Pulmonary artery endothelial cell (primary cell): ENCODE results near the gene LAYN. TPM values are rescaled to one million over a fixed set of nuclear protein-coding genes. Genes with fewer than 3 reads are reported as not detected.

ENCODE experiments used
- DNase-seq: peaks from one replicate; pipeline ENCODE4 v3.0.0-alpha.2; 2011; ENCODE audit warnings: low read depth, low spot score
- total RNA-seq: library from RNA; depleted of rRNA; stranded (reverse); fragments of >200 nt; gene quantifications from 2 replicates; pipeline ENCODE4 v1.2.3, GENCODE V29; 2014

Gene LAYN
- total RNA-seq, 1 donor from 2014 or later, result 3.0 TPM

DNA sequence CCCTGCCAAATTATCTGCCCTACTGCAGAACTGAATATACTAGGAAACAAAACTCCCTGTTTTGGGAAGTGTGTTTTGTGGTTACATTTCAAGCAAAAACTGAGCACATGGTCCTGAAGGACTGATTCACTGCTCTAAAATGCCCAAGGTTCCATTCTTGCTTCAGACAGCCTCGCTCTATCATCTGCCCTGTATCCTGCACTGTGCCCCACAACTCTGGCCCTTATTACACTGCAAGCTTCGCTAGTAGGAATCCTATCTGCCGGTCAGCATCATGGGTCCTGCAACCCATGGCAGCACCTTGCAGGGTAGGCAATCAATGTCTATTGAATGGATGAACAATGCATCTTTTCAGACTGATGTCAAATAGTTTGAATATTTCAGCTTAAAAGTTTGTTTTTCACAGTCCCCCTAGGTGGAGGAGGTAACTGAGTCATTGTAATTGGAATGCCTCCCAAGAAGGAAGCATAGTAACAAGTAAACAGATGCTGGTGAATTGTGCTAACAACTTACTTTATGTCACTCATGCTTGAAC, 21.3 kb downstream of the LAYN start:
- no peak for DNase-seq

DNA sequence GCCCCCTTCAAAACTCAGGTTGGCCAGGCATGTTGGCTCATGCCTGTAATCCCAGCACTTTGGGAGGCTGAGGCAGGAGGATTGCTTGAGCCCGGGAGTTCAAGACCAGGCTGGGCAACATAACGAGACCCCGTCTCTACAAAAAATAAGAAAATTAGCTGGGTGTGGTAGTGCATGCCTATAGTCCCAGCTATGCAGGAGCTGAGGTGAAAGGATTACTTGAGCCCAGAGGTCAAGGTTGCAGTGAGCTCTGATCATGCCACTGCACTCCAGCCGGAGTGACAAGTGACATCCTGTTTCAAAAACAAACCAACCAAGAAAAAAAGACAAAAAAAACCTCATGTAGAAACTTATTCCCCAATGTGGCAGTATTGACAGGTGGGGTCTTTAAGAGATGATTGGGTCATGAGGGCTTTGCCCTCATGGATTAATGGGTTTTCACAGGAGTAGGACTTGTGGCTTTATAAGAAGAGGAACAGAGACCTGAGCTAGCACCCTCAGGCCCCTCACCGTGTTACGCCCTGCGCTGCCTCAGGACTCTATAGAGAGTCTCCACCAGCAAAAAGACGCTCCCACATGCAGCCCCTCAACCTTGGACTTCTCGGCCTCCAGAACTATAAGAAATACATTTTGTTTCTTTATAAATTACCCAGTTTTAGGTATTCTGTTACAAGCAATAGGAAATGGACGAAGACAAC, 22.3 kb downstream of the LAYN start:
- no peak for DNase-seq

DNA sequence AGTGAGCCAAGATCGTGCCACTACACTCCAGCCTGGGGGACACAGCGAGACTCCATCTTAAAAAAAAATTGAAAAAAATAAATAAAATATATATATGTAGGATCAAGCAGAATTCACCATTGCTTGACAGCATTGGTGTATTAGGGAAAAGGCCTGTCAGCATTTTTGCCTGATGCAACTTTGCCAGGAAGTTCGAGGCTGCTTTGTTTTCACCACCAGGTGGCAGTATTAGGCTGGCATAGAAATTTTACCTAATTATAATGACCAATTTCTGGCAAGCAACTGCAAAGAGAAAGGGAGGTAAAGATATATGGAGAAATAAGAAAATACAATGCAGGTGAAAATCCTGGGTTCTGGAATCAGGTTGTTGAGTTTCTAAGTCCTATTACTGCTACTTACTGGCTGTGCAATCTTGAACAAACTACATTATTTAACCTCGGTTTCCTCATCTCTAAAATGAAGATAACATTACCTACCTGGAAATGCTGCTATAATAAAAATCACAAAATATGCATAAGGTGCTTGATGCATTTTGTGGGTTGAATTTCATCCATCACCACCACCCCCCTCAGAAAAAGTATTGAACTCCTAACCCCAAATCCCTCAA, 24.7 kb downstream of the LAYN start:
- DNase-seq, result no peak

DNA sequence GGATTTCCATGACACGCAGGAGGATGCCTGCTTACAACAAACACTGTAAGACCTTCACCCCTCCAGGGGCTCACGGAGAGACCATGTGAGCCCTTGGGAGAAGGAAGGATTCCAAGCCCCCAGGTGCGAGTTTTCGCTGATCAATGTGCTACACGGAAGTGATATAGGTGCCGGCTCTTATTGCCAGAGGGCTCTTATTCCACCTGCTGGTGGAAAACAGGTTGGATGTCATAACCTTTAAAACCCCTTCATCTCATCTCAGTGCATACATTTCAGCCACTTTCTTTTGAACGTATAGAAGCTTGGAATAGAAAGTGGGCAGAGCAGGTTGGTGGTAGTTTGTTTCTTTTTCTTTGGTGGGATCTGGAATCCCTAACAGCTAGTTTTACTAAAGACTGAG, 25.8 kb downstream of the LAYN start:
- no peak for DNase-seq

DNA sequence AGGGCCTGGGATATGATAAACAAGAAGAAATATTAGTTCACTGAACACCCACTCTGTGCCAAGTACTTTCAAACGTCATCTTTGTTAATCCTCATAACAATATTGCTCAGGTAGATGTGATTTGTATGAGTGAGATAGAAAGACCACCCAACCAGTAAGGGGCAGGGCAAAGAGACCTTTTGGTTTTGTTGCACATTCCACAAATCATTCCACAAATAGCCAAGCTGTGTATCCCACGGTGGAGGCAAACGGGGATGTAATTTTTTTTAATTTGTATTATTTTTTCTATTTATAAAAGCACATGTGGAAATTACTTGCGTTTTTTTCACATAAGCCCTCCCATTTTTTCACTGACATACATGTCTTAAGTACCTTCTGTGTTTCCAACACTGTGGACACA, 29.0 kb downstream of the LAYN start:
- DNase-seq, result no peak

DNA sequence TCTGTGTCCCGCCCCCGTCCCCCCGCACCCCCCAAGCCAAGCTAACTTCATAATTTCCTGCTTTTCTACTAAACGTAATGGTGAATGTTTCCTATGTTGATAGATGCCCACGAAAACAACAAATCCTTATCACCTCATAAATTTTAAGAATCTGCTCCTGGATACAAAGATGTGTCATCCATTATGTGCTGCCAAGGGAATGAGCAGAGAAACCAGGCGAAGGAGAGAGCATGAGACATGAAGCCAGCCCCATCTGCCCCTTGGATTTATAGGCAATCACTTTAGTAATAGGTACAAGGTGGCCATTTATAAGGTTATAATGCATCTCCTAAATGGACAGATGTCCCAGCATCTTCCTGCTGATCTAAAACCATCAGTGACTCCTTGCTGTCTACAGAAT, 30.3 kb downstream of the LAYN start:
- DNase-seq, result no peak

DNA sequence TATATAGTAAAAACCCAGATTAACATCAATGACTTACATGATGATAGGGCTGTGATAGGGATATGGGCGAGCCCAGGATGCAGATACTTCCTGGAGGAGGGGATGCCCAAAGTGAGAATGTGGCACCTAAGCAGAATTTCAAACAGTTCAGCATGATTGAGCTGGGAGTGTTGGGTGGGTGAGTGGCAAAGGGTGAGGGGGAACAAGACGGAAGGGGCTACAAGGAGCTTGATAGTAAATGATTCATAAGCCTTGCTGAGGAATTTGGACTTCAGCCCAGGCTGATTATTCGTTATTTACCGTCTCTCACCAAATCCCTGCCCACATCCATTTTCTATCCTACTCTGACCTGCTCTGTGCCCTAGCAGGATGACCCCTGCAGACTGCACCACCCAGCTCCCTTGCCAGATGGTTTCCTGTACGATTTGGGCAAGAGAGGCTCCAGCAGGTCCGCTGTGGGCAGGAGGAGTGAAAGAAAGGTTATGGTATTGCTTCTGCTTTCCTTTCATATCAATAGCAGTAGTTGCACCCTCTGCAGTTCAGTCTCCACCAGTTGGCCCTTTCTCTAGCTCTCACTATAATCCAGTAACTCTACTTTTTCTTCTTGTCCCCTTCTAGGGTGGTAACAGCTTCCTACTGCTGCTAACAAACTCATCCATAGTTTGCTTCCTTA, 31.4 kb downstream of the LAYN start:
- DNase-seq, result no peak

DNA sequence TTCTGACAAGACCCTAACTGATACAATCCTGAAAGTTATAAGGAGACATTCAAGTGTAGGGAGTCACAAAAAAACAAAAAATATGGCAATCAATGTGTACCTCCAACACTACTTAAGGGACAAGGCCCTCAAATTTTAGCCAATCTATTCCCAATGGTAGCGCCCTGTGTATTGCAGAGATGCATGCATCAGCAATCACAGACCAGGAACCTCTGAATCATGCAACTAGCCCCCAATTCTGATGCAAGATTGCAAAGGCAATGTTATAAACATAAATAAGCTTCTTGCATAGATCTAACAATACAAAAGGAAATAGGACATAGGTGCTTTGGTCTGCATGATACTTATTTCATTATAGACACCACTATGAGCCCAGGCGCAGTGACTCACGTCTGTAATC, 32.1 kb downstream of the LAYN start:
- no peak for DNase-seq

DNA sequence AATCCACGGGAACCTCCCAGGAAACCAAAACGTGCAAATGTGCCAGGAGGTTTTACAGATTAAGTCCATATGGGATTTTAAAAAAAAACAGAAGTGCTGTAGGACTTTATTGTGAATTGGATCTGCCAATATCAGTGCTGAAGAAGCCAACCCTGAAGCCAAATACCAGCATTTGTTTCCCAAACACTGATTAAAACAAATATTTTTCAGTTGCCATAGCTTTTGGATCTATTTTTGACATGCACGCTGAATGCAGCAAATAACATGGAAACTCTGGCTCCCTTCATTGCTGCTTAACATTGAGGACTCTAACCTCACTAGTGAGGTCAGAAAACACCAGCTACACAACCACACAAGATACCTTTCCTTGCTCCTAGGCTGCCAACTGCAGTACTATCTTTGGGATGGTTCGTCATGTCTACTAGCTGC, 33.3 kb downstream of the LAYN start:
- no peak for DNase-seq

DNA sequence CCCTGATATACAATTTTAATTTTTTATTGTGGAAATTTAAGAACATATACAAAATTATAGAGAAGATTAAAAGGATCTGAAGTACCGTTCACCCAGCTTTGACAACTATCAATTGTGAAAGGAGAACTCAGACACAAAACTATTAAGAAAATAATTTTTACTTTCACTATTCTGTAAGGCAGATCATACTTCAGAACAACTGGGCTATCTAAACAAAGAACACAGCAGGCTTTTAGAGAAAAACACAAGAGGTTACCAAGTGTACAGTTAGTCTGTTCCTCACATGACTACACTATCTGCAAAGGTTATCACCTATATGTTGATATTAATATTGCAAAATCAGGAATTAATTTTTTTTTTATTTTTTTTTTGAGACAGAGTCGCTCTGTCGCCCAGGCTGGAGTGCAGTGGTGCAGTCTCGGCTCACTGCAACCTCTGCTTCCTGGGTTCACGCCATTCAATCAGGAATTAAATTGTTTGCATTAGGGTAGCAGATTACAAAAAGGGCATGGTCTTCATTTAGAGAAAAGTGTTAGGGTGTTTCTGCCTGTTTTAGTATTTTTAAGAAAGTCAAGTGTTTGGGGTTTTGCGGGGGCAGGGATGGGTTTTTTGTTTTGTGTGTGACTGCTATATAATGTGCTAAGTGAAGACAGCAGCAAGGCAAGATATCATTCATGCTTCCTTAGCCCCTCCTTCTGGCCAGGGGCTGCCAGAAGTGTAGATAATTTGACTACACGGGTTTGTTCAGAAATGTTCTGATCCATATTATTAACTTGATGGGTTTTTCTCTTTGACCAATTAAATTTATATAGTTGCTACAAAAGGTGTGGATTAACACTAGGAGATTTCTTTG, 34.1 kb downstream of the LAYN start:
- DNase-seq, result no peak

DNA sequence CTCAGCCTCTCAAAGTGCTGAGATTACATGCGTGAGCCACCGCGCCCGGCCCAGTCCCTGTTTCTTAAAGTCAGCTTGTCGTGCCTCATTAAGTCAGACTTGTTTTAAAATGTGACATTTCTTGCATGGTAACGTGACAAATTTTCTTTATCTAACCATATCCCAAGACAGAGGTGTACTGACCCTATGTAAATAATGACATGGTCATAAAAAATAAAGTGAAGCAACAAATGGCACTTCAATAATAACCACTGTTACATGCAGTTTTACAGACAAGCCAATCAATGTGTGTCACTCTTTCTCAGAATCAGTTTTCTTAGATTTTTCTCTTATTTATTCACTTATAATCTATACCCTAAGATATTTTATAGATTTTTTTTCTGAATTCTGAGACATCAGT, 35.2 kb downstream of the LAYN start:
- DNase-seq, result no peak

DNA sequence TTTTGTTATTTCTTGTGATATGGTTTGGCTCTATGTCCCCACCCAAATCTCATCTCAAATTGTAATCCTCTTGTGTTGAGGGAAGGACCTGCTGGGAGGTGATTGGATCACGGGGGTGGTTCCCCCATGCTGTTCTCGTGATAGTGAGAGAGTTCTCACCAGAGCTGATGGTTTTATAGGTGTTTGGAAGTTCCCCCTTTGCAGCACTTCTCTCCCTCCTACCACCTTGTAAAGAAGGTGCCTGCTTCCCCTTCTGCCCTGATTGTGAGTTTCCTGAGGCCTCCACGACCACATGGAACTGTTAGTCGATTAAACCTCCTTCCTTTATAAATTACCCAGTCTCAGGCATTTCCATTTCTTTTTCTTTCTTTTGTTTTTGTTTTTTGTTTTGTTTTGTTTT, 37.3 kb downstream of the LAYN start:
- DNase-seq, result no peak

DNA sequence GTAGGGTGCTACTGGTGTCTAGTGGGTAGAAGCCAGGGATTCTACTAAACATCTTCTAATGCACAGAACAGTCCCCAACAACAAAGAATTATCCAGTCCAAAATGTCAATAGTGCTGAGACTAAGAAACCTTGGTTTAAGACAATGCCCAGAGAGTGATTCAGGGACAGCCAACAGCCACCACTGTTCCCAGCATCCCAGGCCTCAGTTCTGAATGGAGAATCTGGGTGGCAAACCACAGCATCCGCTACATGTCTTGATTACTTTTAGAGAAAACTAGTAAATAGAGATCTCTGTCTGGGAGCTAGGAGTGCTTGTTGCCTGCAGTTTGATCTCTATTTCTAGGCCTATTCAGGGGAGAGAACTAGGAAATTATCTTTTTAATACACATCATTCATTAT, 40.8 kb downstream of the LAYN start:
- DNase-seq, result no peak

DNA sequence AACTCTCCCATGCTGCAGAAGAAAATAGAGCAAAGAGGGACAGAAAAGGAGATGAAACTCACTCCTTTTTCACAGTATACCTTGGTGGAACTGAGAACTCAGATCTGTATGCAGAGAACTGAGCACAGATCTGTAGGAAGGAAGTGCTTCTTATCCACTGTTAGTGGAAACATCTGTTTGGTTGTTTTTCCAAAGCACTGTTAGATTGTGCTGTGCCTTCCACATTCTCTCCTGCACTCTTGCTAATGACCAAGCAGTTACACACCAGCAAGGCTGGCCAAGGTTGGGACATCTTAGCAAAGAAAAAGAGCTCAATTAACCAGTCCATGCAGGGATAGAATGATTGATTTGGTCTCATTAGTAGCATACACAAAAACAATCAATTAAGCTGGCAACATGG, 41.6 kb downstream of the LAYN start:
- peak; percentile 39 for DNase-seq

DNA sequence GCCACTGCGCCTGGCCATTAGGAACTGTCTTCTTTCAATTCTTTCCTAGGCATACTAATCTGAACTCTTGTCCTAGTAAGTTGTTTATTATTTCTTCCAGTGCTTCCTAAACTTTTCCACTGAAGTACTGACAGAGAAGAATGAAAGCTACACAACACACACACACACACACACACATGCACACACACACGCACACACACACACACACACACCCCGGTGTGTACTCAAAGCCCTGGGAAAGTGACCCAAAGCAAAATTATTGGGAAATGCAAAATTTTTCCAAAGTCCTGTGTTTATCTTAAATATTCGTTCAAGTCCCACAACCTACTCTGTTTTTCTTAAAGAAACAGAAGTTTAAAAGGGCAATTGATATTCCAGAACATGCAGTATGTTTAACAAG, 42.4 kb downstream of the LAYN start:
- no peak for DNase-seq

DNA sequence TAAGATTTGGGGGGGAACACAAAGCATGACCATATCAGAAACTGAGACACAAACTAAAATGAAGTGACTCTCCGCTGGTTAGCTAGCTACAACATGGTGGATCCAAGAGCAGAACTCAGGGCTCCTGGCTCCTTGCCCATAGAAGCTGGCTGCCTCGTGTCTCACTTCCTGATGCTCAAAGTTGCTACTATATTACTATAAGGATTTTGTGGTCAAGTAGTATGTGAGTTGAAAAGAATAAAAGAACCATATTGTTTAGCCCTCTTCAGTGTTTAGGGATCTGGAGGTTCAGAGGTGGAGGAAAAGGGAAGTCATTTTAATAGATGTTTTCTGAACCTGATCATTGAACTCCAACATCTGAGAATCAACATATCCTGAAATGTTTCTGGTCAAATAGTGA, 44.9 kb downstream of the LAYN start:
- no peak for DNase-seq

DNA sequence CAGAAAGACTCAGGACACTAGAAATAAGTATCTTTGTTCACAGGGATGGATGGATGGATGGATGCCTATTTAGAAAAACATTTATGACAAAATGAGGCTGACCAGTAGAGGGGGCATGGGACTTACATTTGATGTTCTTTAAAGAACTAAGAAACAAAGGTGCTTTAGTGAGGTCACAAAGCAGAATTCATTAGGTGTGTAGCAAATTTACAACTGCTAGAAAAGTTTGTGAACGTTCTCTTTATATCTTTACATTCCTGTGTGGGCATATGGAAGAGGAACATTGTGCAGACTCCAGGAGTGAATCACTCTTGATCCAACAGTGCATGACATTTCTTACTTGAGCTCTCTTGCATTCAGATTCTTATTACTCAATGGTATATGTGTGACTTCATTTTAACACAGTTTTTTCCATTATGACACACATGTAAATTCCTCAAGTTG, 45.9 kb downstream of the LAYN start:
- no peak for DNase-seq

DNA sequence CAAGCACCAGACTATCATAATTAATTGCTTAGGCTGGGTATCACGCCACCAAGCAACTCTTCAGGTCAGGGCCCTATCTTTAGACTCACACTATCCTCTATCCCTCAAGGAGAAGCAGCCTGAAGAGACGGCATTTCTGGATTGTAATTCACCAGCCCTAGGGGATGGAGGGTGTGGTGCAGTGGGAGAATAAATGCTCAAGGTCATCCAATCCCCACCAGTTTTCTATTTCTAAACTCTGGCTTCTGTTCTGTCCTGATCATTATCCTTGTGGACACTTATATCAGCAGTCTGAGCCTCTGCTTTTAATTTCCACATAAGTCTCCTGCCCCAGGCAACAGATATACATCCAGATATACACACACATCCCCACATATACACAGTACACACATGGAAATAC, 48.6 kb downstream of the LAYN start:
- DNase-seq, result no peak

DNA sequence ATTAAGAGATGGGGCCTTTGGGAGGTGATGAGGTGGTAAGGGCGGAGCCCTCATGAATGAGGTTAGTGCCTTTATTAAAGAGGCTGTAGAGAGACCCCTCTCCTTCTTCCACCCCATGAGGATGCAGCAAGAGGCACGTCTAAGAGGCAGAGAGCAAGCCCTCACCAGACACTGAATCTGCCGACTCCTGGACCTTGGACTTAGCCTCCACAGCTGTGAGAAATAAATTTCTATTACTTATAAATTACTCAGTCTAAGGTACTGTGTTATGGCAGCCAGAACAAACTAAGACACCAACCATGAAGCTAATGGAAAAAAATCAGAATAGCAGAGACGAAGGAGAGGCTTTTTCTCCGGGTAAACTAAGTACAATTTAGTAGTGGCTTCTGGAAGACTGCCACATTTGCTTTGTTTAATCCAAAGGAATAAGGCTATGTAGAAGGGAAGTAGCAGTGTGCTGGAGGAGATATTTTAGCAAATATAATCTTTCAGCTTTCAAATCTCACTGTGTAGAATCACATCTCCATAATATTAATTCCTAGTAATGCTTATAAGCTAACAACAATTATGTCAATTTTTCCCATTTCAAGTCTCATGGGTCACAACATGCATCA, 49.5 kb downstream of the LAYN start:
- DNase-seq, result no peak

DNA sequence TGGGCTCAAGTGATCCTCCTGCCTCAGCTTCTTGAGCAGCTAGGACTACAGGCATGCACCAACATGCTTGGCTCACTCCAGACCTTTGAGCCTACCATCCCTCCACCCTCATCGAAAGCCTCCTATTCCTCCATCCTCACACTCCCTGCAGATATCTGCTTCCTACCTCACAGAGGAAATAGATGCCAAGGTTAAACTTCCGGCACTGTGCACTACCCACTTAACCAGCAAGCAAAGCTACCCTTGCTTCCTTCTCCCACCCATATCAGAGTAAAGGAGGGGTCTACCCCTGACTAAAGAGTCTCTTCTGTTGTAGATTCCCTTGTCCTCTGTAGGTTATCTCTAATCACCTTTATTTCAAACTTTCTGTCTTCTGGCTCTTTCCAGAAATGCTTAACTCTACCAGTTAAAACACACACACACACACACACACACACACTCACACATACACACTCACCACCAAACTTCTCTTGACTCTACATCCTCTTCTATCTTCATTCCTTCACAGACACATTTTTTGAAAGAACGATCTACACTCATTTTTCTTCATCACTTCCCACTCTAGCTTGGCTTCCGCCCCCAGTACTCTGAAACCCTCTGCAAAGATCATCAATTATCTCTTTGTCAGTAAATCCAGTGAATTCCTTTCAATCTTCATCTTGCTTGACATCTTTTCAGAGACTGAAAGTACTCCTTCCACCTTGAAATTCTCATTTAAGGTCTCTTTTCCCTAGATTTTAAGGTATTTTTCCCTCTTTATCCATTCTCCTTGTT, 50.9 kb downstream of the LAYN start:
- DNase-seq, result no peak

DNA sequence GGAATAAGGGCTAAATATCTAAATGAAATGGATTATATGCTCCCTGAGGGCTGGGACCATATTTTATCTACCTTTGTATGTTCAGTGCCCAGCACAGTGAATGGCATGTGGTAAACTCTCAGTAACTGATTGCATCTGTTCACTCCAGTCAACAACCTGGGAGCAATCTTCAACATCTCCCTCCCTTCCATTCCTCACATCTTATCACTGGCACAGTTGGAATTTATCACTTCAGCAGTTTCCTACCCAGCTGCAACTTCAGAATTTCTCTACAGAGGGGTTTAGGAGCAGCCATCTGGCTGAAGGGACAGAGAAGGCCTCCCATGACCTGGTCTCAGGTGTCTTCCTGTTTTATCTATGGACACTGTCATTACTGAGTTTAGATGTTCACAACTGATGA, 52.0 kb downstream of the LAYN start:
- no peak for DNase-seq
